Mesenchymal stem cell (in vitro differentiated cells and primary cell): Measurements from ENCODE around the gene THBD.

Experiments
- DNase-seq: peaks from one replicate; pipeline ENCODE4 v3.0.0-alpha.2; 2013
- H2AFZ ChIP-seq: one replicate; pipeline ENCODE4 v1.6.1; 2013; ENCODE audit warnings: low read depth, mild to moderate bottlenecking, control low read depth, inconsistent platforms, low read length, moderate library complexity
- H2AK5ac ChIP-seq: 2 replicates; pipeline ENCODE4 v1.6.1; 2013; ENCODE audit warnings: low read length, moderate library complexity, mild to moderate bottlenecking, inconsistent platforms; ENCODE audit not compliant: severe bottlenecking
- H2BK120ac ChIP-seq: one replicate; pipeline ENCODE4 v1.6.1; 2013; ENCODE audit warnings: low read depth, mild to moderate bottlenecking, inconsistent platforms, low read length, moderate library complexity
- H2BK12ac ChIP-seq, 2 experiments: one replicate each; pipeline ENCODE4 v1.6.1; 2013; ENCODE audit warnings: inconsistent platforms in 2 of 2, low read length in 2 of 2, mild to moderate bottlenecking in 2 of 2, moderate library complexity in 2 of 2, control low read depth in 1 of 2
- H2BK15ac ChIP-seq: one replicate; pipeline ENCODE4 v1.6.1; 2013; ENCODE audit warnings: mild to moderate bottlenecking, low read depth, inconsistent platforms; ENCODE audit not compliant: poor library complexity, severe bottlenecking
- H2BK5ac ChIP-seq: 2 replicates; pipeline ENCODE4 v1.6.1; 2013; ENCODE audit warnings: low read depth, mild to moderate bottlenecking, low read length, control low read depth, inconsistent platforms; ENCODE audit not compliant: poor library complexity, severe bottlenecking
- H3K14ac ChIP-seq, 2 experiments: one replicate each; pipeline ENCODE4 v1.6.1; 2013; ENCODE audit warnings: inconsistent platforms in 2 of 2, low read length in 2 of 2, control low read depth in 1 of 2, mild to moderate bottlenecking in 1 of 2, moderate library complexity in 1 of 2
- H3K18ac ChIP-seq, 2 experiments: one replicate each; pipeline ENCODE4 v1.6.1; 2013; ENCODE audit warnings: inconsistent platforms in 2 of 2, low read length in 2 of 2, control low read depth in 1 of 2, low read depth in 1 of 2, mild to moderate bottlenecking in 1 of 2
- H3K23ac ChIP-seq, 2 experiments: one replicate each; pipeline ENCODE4 v1.6.1; 2013; ENCODE audit warnings: inconsistent platforms in 2 of 2, low read length in 2 of 2, mild to moderate bottlenecking in 2 of 2, moderate library complexity in 2 of 2, control low read depth in 1 of 2
- H3K27ac ChIP-seq: 2 replicates; pipeline ENCODE4 v1.5.1; 2013; ENCODE audit warnings: mild to moderate bottlenecking, moderate library complexity, low read length, control low read depth, inconsistent platforms; ENCODE audit not compliant: poor library complexity, severe bottlenecking
- H3K27me3 ChIP-seq, 2 experiments: 2 replicates each; pipeline versions ENCODE4 v1.6.1 to v1.7.0; 2013; ENCODE audit warnings: low read length in 2 of 2, mild to moderate bottlenecking in 2 of 2, moderate library complexity in 2 of 2, control low read depth in 1 of 2, inconsistent platforms in 1 of 2; ENCODE audit not compliant: control insufficient read depth in 1 of 2, insufficient read depth in 1 of 2
- H3K36me3 ChIP-seq, 2 experiments: 2 replicates each; pipeline versions ENCODE4 v1.6.1 to v1.7.0; 2013; ENCODE audit warnings: low read length in 2 of 2, control low read depth in 1 of 2, inconsistent platforms in 1 of 2, low read depth in 1 of 2, mild to moderate bottlenecking in 1 of 2; ENCODE audit not compliant: insufficient read depth in 2 of 2, control insufficient read depth in 1 of 2
- H3K4ac ChIP-seq, 2 experiments: one replicate each; pipeline ENCODE4 v1.6.1; 2013; ENCODE audit warnings: inconsistent platforms in 2 of 2, low read length in 2 of 2, mild to moderate bottlenecking in 2 of 2, moderate library complexity in 2 of 2, control low read depth in 1 of 2, low read depth in 1 of 2
- H3K4me1 ChIP-seq: 2 replicates; pipeline ENCODE4 v1.6.1; 2013; ENCODE audit warnings: low read depth, low read length, control low read depth; ENCODE audit not compliant: control insufficient read depth, insufficient read depth
- H3K4me2 ChIP-seq: 2 replicates; pipeline ENCODE4 v1.6.1; 2013; ENCODE audit warnings: low read length, mild to moderate bottlenecking, inconsistent platforms; ENCODE audit not compliant: poor library complexity, severe bottlenecking
- H3K4me3 ChIP-seq, 2 experiments: 2 replicates each; pipeline versions ENCODE4 v1.5.1 to v1.7.0; 2013; ENCODE audit warnings: low read length in 2 of 2, mild to moderate bottlenecking in 2 of 2, control low read depth in 1 of 2, low read depth in 1 of 2; ENCODE audit not compliant: insufficient read depth in 1 of 2
- H3K79me1 ChIP-seq: replicated peaks from 2 replicates; pipeline ENCODE4 v1.6.1; 2013; ENCODE audit warnings: mild to moderate bottlenecking, control low read depth, low read length, inconsistent platforms; ENCODE audit not compliant: poor library complexity, severe bottlenecking
- H3K9ac ChIP-seq: 2 replicates; pipeline ENCODE4 v1.7.0; 2013; ENCODE audit warnings: mild to moderate bottlenecking, low read length, moderate library complexity
- H3K9me3 ChIP-seq: 2 replicates; pipeline ENCODE4 v1.7.0; 2013; ENCODE audit warnings: mild to moderate bottlenecking, low read length; ENCODE audit not compliant: control insufficient read depth
- H4K8ac ChIP-seq: one replicate; pipeline ENCODE4 v1.6.1; 2013; ENCODE audit warnings: inconsistent platforms, mild to moderate bottlenecking, low read length, moderate library complexity
- H4K91ac ChIP-seq: one replicate; pipeline ENCODE4 v1.6.1; 2013; ENCODE audit warnings: mild to moderate bottlenecking, low read length, inconsistent platforms
- WGBS: methylation state at CpG from one replicate; pipeline ENCODE4 v1.1.7; 2013; ENCODE audit warnings: mixed read lengths; 5-methylcytosine and 5-hydroxymethylcytosine counted together

THBD gene

GRCh38 chr20:23071398-23071797, 21.9 kb upstream of the THBD start:
- Histone ChIP-seq H4K8ac (no peak overlapping the region), H4K91ac (no peak overlapping the region), H3K27ac (no peak overlapping the region), H3K27me3 (no peaks in the 10 kb centered on the region), H3K4me1 (no peaks in the 10 kb centered on the region), H3K4me3 (no peak overlapping the region), H2AFZ (no peak overlapping the region), H3K14ac (no peak overlapping the region), H3K36me3 (no peaks in the 10 kb centered on the region), H3K9me3 (no peaks in the 10 kb centered on the region), H3K9ac (no peak overlapping the region), H3K4ac (no peak overlapping the region), H3K4me2 (no peak overlapping the region), H3K23ac (no peak overlapping the region), H2AK5ac (no peak overlapping the region), H3K18ac (no peak overlapping the region), H3K79me1 (no peaks in the 10 kb centered on the region), H2BK120ac (no peak overlapping the region), H2BK5ac (no peak overlapping the region), H2BK15ac (no peak overlapping the region), H2BK12ac (no peak overlapping the region)
- DNase-seq, result no peak
- no CpG with 5 or more reads among the region's 3 CpGs for WGBS

- H2AK5ac ChIP-seq, result no peak overlapping the region
- no peak overlapping the region for H2BK15ac ChIP-seq
- H3K4me3 ChIP-seq, result no peak overlapping the region
- no peak overlapping the region for H2AFZ ChIP-seq
- H3K27ac ChIP-seq, result no peak overlapping the region
- no peak overlapping the region for H3K23ac ChIP-seq
- no peak overlapping the region for H2BK120ac ChIP-seq
- no peak overlapping the region for H3K9ac ChIP-seq
- DNase-seq, result no peak
- H4K8ac ChIP-seq, result no peak overlapping the region
- H2BK12ac ChIP-seq, result no peak overlapping the region
- H3K36me3 ChIP-seq, result no peaks in the 10 kb centered on the region
- H3K4ac ChIP-seq, result no peak overlapping the region
- H4K91ac ChIP-seq, result no peak overlapping the region
- H3K18ac ChIP-seq, result no peak overlapping the region
- no peak overlapping the region for H3K14ac ChIP-seq
- H3K9me3 ChIP-seq, result no peaks in the 10 kb centered on the region
- no peaks in the 10 kb centered on the region for H3K27me3 ChIP-seq
- no peaks in the 10 kb centered on the region for H3K4me1 ChIP-seq
- H2BK5ac ChIP-seq, result no peak overlapping the region
- WGBS, result no CpG with 5 or more reads among the region's 2 CpGs
- H3K4me2 ChIP-seq, result no peak overlapping the region
- no peaks in the 10 kb centered on the region for H3K79me1 ChIP-seq
Observed at GRCh38 chr20:23069108-23069507, 19.6 kb upstream of the THBD start.

GRCh38 chr20:23068283-23068682, 18.8 kb upstream of the THBD start:
- H3K14ac ChIP-seq, result no peak overlapping the region
- no peak overlapping the region for H3K4me3 ChIP-seq
- H3K79me1 ChIP-seq, result no peaks in the 10 kb centered on the region

GRCh38 chr20:23066772-23067171, 17.3 kb upstream of the THBD start:
- H3K18ac ChIP-seq, result no peak overlapping the region
- no peak overlapping the region for H2BK120ac ChIP-seq
- H4K91ac ChIP-seq, result no peak overlapping the region
- H3K36me3 ChIP-seq, result no peaks in the 10 kb centered on the region
- no peak overlapping the region for H3K4ac ChIP-seq
- no peaks in the 10 kb centered on the region for H3K27me3 ChIP-seq
- no peak for DNase-seq
- no peak overlapping the region for H2BK12ac ChIP-seq
- no peaks in the 10 kb centered on the region for H3K9me3 ChIP-seq
- no peak overlapping the region for H3K14ac ChIP-seq
- no peak overlapping the region for H3K9ac ChIP-seq
- H3K4me3 ChIP-seq, result no peak overlapping the region
- no peak overlapping the region for H3K23ac ChIP-seq
- peaks cover 4% of the 10 kb centered on the region for H3K4me1 ChIP-seq
- WGBS, result 82% methylated on average over 1 of the region's 3 CpGs
- no peaks in the 10 kb centered on the region for H3K79me1 ChIP-seq
- H2BK15ac ChIP-seq, result no peak overlapping the region
- no peak overlapping the region for H3K4me2 ChIP-seq
- no peak overlapping the region for H2AFZ ChIP-seq
- no peak overlapping the region for H2AK5ac ChIP-seq
- H2BK5ac ChIP-seq, result no peak overlapping the region
- peak overlapping the region; percentile 22 for H4K8ac ChIP-seq
- H3K27ac ChIP-seq, result no peak overlapping the region

More at GRCh38 chr20:23068283-23068682, 18.8 kb upstream of the THBD start:
- Histone ChIP-seq H3K23ac (no peak overlapping the region), H4K91ac (no peak overlapping the region), H2AK5ac (no peak overlapping the region), H2BK5ac (no peak overlapping the region), H3K4ac (no peak overlapping the region), H2BK120ac (no peak overlapping the region), H4K8ac (no peak overlapping the region), H3K9ac (no peak overlapping the region), H3K18ac (no peak overlapping the region), H3K36me3 (no peaks in the 10 kb centered on the region), H2BK15ac (no peak overlapping the region), H3K27me3 (no peaks in the 10 kb centered on the region), H3K9me3 (no peaks in the 10 kb centered on the region), H2BK12ac (no peak overlapping the region), H3K4me1 (no peaks in the 10 kb centered on the region), H3K27ac (no peak overlapping the region), H2AFZ (no peak overlapping the region), H3K4me2 (no peak overlapping the region)
- no peak for DNase-seq
- WGBS, result 100% methylated on average over 1 of the region's 1 CpG
